MM.1S (cell line): ENCODE measurements around the gene FAM72D.
"Not testable (repeated sequence)": the region's sequence is repeated elsewhere in the genome, so short reads cannot be mapped to it uniquely, and the experiment has no call there.

ENCODE experiments used
- DNase-seq: peaks from one replicate; pipeline ENCODE4 v3.0.0-alpha.2; 2015
- H2AFZ ChIP-seq: fragments of 300-600 bp; sonication (generic); 2 replicates; pipeline ENCODE4 v1.6.0; 2016; ENCODE audit warnings: antibody characterized with exemption, low read length
- H3F3A ChIP-seq: fragments of 300-600 bp; sonication (generic); 2 replicates; pipeline ENCODE4 v1.6.1; 2016; ENCODE audit warnings: mild to moderate bottlenecking, antibody characterized with exemption, low read length, moderate library complexity, mixed read lengths; ENCODE audit not compliant: insufficient read depth
- H3K27ac ChIP-seq: fragments of 300-600 bp; sonication (generic); 2 replicates; pipeline ENCODE4 v1.5.1; 2016; ENCODE audit warnings: mild to moderate bottlenecking, low read length
- H3K27me3 ChIP-seq: fragments of 300-600 bp; sonication (generic); replicated peaks from 2 replicates; pipeline ENCODE4 v1.6.0; 2016; ENCODE audit warnings: low read length; ENCODE audit not compliant: insufficient read depth
- H3K36me3 ChIP-seq: fragments of 300-600 bp; sonication (generic); replicated peaks from 2 replicates; pipeline ENCODE4 v1.6.1; 2016; ENCODE audit warnings: mild to moderate bottlenecking, low read length, mixed read lengths; ENCODE audit not compliant: insufficient read depth
- H3K4me1 ChIP-seq: fragments of 300-600 bp; sonication (generic); 2 replicates; pipeline ENCODE4 v1.6.1; 2016; ENCODE audit warnings: low read length, mixed read lengths
- H3K4me2 ChIP-seq: fragments of 300-600 bp; sonication (generic); 2 replicates; pipeline ENCODE4 v1.6.0; 2016; ENCODE audit warnings: low read depth, low read length
- H3K4me3 ChIP-seq: fragments of 300-600 bp; sonication (generic); 2 replicates; pipeline ENCODE4 v1.5.1; 2016; ENCODE audit warnings: low read length, mixed read lengths
- H3K79me2 ChIP-seq: fragments of 300-600 bp; sonication (generic); 2 replicates; pipeline ENCODE4 v1.6.1; 2016; ENCODE audit warnings: mixed run types, low read length, mixed read lengths
- H3K9ac ChIP-seq: fragments of 300-600 bp; sonication (generic); 2 replicates; pipeline ENCODE4 v1.6.1; 2016; ENCODE audit warnings: low read length, mixed read lengths
- H3K9me2 ChIP-seq: fragments of 300-600 bp; sonication (generic); replicated peaks from 2 replicates; pipeline ENCODE4 v1.6.1; 2016; ENCODE audit warnings: mild to moderate bottlenecking, low read length, mixed read lengths; ENCODE audit not compliant: insufficient read depth
- H3K9me3 ChIP-seq: fragments of 300-600 bp; sonication (generic); replicated peaks from 2 replicates; pipeline ENCODE4 v1.6.1; 2016; ENCODE audit warnings: mild to moderate bottlenecking, low read length, mixed read lengths; ENCODE audit not compliant: insufficient read depth
- H4K20me1 ChIP-seq: fragments of 300-600 bp; sonication (generic); 2 replicates; pipeline ENCODE4 v1.6.1; 2016; ENCODE audit warnings: mild to moderate bottlenecking, low read length, moderate library complexity, mixed read lengths; ENCODE audit not compliant: insufficient read depth

FAM72D gene

DNA sequence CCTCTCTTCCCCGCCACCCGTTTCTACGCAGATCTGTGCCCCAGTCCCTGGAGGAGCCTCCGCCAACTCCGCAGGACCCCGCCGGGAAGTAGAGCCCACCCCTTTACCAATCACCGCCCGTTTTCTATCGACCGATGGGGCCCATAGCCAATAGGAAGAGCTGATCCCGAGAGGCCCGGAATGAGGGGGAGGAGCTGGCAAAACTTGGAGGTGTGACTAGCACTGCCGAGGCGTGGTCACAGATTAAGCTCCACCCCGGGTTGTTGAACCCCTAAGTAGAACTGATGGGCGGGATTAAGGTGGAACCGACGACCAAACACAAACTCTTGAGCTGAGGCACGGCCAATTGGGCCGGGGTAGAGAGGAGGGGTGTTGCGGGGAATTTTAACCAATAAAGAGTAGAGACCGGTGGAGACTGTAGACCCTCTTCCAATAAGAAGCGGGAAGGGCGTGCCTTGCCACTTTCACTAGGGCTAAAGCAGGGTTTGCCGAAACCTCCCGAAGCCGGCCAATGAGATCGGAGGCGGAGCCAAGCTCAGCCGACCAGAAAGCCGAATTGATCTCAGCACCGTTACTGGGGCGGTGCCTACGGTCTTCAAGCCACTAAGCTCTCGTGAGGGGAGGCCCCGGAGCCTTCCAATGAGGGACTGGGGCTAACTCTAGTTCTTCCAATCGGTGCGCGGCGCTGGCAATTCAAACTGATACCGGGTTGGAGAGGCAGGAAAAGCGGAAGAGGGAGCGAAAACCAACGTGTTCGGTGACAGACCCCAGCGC, at the start of gene FAM72D, which contains the start of gene SRGAP2B:
Gene FAM72D (plus strand): TSS at position 691 of the 774 bp plus-strand sequence. CDS start 874 bp downstream, outside the sequence.
Gene SRGAP2B (minus strand): TSS at position 45 of the 774 bp plus-strand sequence. CDS start 2,427 bp downstream, outside the sequence.
- not testable (repeated sequence) for H3K27me3 ChIP-seq, H3K4me3 ChIP-seq, DNase-seq, H2AFZ ChIP-seq, H3F3A ChIP-seq, H3K79me2 ChIP-seq, H3K9me2 ChIP-seq, H3K9me3 ChIP-seq, H3K9ac ChIP-seq, H3K4me2 ChIP-seq, H4K20me1 ChIP-seq, H3K4me1 ChIP-seq, H3K36me3 ChIP-seq
- peak within 1 kb of the TSS; percentile 44; the same call in 1 of the 2 replicates for H3K27ac ChIP-seq

DNA sequence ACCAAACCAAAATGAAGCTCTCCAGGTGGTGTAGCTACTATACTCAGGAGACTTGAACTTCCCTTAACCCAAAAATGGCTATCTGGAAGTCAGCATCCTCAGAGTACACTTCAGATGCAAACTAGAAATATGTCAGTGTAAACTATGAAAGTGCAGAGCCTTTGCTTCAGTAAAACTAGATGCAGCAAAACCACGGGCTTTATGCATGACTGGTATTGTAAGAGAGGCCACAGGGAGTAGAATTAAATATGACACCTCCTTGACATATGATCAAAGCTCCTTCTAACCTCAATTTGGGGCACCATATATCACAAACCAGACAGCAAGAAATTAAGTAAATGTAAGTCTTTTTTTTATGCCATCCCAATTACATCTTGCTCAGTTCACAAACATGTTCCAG, 48.2 kb upstream of the FAM72D start:
- H2AFZ ChIP-seq, H3K79me2 ChIP-seq, H3K9me2 ChIP-seq, H3K9ac ChIP-seq, H3F3A ChIP-seq, DNase-seq, H3K4me3 ChIP-seq, H3K4me2 ChIP-seq, H3K36me3 ChIP-seq, H3K27ac ChIP-seq, H3K4me1 ChIP-seq, H3K9me3 ChIP-seq, H4K20me1 ChIP-seq, H3K27me3 ChIP-seq: not testable (repeated sequence)

DNA sequence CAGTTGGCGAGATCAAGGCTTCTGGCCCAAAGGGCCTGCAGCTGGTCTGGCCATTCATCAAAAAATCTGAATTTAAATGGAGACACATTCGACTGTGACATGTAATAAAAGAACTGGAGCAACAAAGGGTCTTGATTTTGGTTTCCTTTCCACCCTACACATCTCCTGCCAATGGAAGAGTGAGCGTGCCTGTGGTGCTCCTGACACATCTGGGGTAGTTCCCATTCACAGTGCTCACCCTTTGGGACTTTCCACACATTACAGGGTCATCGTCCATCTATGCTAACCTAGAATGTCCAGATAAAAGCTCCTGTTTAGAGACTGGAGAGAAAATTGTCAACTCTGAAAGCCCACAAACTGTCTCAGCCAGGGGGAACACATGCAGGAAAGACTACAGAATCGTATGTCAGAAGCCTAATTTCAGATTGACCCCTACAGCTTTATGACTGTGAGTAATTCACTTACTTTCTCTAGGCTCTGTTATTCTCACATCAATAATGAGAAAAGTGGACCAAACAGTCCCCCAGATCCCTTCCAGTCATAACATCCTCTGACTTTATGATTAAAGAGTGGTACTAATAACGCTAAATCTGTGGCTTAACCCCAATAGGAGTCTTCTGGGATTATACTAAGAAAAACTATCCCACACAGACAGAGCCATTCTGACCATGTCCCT, 47.5 kb upstream of the FAM72D start:
- not testable (repeated sequence) for H3K27me3 ChIP-seq, H3K9me3 ChIP-seq, H3K9ac ChIP-seq, H2AFZ ChIP-seq, DNase-seq, H3K4me2 ChIP-seq, H3F3A ChIP-seq, H4K20me1 ChIP-seq, H3K36me3 ChIP-seq, H3K9me2 ChIP-seq, H3K4me1 ChIP-seq, H3K79me2 ChIP-seq, H3K4me3 ChIP-seq, H3K27ac ChIP-seq

DNA sequence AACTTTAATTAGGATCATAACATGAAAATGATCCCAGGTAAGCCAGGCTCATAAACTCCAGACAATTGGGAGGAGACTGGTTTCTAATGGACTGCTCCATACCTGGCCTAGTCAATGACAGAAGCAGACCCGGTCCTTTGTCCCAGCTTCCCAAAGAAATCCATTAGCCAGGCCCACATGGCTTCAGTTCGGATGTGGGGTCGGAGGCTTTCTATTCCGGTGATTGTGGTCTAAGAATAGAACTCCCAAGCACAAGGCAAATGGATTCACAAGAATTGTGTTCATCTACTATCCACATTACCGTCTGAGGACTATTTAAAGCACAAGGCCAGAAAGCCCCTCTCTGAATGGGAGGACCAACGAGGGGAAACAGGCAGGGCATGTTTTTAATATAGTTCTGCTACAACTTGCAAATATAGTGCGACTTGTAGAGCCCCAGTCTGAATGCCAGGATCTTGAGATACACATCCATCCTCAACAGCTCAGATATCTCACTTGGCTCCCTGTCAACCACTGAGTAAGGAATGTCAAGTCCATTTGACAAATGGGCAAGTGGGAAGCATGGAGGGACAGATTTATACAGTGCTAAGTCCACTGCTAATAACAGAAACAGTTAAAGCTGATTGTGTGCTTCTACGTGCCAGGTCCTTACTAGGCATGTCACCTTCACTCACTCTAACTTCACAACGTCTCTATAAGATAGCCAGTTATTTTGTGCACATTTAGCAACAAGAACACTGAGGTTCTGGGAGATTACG, 43.6 kb upstream of the FAM72D start:
- not testable (repeated sequence) for H3K9me2 ChIP-seq, H2AFZ ChIP-seq, DNase-seq, H3K4me2 ChIP-seq, H3K4me3 ChIP-seq, H3F3A ChIP-seq, H4K20me1 ChIP-seq, H3K4me1 ChIP-seq, H3K9ac ChIP-seq, H3K27me3 ChIP-seq, H3K27ac ChIP-seq, H3K36me3 ChIP-seq, H3K79me2 ChIP-seq, H3K9me3 ChIP-seq

DNA sequence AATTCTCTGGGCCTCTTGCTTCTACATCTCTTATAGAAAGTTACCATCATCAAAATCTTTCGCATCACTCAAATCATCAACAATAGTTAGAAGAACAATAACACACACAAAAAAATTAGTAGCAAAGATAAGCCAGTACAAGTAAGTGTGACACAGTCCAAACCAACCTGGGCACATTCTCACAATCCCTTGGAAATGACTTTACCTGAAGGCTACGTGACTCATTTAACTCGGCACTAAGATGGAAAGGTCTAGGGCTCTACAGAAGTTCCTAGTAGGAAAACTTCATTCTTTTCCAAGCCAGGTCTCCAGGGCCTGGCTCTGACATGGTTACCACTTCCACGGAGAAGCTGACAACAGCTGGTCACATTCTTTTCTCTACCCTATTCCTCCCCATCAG, 42.3 kb upstream of the FAM72D start:
- not testable (repeated sequence) for H3K9me2 ChIP-seq, H3K9me3 ChIP-seq, H3K9ac ChIP-seq, H2AFZ ChIP-seq, H3K79me2 ChIP-seq, DNase-seq, H3K4me3 ChIP-seq, H4K20me1 ChIP-seq, H3K27ac ChIP-seq, H3F3A ChIP-seq, H3K36me3 ChIP-seq, H3K27me3 ChIP-seq, H3K4me1 ChIP-seq, H3K4me2 ChIP-seq

DNA sequence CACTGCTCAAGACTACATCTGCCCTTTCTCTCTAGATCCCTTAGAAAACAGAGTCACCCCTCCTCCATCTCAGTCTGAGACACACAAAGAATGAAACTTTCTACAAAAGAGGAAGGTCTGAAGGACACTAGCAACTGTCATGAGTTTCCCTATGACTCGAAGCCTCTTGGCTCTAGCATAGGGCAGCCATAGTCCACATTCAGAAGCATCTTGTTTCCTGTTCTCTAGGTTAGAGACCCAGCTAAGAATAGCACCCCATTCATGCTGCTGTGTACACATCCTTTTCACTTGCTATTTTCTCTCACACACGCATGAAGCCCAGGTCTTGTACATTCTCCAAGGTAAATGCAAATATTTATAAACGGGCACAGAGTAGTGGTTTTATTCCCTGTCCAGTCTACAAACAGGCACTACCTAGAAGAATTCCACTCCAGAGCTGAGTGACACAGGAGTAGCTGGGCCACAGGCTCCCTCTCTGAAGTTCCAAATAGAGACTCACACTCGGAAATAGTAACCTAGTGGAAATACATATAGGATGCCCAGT, 40.5 kb upstream of the FAM72D start:
- not testable (repeated sequence) for H3K27me3 ChIP-seq, H3K4me2 ChIP-seq, H3K9me2 ChIP-seq, H3K4me1 ChIP-seq, H2AFZ ChIP-seq, H3K27ac ChIP-seq, H3K9me3 ChIP-seq, H3K4me3 ChIP-seq, H3F3A ChIP-seq, H3K9ac ChIP-seq, DNase-seq, H4K20me1 ChIP-seq, H3K79me2 ChIP-seq, H3K36me3 ChIP-seq

DNA sequence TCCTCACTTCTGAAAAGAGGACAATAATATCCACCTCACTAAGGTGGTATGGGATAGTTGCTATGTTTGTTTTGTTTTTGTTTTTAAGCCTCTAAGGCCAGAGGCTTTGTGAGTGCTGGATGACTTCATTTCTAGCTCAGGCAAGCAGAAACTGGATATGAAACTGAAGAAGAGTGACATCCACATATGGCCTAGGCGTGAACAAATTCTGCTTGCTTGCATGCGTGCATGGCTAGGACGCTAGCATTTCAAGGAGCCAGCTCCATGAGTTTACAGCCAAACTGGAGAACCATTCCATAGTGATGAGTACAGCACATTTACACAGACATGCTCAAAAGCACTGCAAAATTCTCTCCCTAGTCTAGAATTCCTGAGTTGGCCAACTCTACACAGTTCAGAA, 37.6 kb upstream of the FAM72D start:
- H3K36me3 ChIP-seq, H3K27me3 ChIP-seq, H3K9me3 ChIP-seq, H3K4me3 ChIP-seq, H3K4me2 ChIP-seq, H2AFZ ChIP-seq, DNase-seq, H3K4me1 ChIP-seq, H3F3A ChIP-seq, H3K79me2 ChIP-seq, H3K9me2 ChIP-seq, H4K20me1 ChIP-seq, H3K9ac ChIP-seq: not testable (repeated sequence)
- H3K27ac ChIP-seq = peak overlapping the region; percentile 43; the same call in 1 of the 2 replicates
